Measurements from ENCODE around the gene NAGLU.
"Not testable (repeated sequence)": the region's sequence is repeated elsewhere in the genome, so short reads cannot be mapped to it uniquely, and the experiment has no call there.

NAGLU gene

DNA sequence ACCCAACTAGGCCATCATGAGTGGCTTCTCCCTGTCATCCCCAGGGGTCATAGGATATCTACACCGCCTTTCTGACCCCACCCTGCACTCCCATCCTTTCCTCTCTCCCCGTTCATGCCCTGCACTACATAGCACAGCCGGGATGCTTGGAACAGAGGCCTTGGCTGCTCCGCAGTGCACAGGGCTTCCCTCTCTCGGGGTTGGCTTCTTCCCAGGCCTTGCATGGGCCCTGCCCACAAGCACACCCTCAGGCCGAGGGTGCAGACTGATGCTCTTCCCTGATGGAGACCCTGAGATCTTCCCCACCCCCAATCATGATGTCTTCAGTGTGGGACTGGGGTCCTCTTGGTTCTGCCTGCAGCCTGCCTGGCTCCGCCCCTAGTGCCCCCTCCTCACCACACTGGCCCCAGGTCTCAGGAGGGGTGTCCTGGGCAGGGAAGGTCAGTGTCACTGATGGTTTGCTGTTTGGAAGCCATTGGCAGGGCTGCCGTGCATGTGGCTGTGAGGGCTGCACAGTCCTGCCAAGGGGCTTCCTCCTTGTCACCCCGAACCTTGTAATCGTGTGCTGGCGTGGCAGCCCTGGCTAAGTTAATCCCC, 14.3 kb upstream of the NAGLU start:
- no peak for DNase-seq

DNA sequence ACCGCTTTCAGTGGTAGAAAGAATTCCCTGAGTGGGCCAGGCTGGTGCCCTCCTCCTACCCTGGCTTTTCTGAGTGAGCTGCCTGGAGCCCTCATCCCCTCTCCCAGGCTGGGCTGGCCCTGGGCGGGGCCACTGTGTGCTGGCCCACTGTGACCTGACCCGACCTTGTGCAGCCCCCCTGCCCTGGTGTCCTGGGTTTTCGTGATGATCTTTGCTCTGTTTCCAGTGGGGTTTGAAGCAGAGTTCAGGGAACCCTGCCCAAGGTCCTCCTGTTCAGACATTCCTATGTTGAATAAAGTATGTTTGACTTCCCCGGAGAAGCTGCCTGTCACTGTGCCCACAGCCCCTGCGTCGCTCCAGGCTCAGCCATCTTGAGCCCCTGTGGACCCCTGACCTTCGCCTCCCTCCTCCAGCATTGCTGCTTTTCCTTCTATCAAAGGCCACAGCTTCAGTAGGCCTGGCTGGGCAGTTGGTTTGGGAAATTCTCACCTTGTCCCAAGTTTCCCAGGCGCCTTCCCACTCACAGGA, 13.7 kb upstream of the NAGLU start:
- DNase-seq = no peak

DNA sequence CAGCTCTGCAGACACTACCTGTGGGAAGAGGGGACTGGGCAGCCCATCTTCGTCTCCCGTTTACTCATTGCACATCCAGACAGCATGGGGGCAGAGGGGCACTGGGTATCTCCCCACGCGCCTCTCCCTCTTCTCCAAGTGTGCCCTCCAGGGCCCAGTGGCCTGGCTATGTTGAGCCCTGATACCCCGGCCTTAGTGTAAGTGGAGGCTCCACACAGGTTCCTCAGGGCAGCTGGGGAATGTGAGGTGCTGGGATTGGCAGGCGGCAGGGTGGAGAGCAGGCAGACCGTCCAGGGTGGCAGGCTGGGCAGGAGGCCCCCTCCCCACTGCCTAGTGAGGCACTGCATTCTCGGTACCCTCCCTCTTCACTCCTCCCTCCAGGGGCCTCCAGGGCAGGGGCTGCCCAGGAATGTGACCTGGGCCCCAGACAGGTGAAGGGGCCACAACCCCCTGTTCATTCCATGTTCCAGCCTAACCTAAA, 13.2 kb upstream of the NAGLU start:
- DNase-seq = no peak

DNA sequence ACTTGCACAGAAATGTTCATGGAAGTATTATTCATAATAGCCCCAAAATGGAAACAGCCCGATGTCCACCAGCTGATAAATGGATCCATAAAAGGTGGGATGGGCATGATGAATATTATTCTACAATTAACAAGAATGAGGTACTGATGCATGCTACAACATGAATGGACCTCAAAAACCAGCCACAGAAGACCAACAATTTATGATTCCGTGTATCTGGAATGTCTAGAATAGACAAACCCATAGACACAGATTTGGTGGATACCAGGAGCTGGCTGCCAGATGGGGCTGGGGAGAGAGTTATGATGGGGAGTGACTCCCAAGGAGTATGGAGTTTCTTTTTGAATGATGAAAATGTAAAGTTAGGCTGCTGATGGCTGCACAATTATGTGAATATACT, 10.8 kb upstream of the NAGLU start:
- DNase-seq = no peak

DNA sequence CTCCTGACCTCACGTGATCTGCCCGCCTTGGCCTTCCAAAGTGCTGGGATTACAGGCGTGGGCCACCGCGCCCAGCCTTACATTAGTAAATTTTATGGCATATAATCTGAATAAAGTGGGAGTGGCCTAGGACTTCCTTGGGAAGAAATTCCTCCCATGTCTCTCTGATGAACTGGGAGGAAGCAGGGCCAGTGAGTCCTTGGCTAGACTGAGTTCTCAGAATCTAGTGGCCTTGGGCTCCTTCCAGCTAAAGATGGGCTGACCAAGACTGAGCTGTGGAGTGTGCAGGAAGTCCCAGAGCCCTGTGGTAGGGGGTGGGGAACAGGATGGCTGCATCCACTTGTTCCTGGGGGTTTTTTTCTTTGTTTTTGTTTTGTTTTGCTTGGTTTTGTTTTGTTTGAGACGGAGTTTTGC, 10.0 kb upstream of the NAGLU start:
- DNase-seq = no peak

DNA sequence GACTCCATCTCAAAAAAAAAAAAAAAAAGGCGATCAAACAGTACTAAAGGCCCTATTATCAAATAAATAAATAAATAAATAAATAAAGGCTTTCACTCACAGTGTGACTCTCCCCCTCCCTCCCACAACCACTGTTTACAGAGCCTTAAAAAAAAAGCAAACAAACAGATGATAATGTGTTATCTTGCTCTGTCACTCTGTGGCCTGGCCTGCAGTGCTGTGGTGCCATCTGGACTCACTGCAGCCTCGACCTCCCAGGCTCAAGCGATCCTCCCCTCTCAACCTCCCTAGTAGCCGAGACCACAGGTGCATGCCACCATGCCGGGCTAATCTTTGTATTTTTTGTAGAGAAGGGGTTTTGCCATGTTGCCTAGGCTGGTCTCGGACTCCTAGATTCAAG, 8.1 kb upstream of the NAGLU start:
- DNase-seq = no peak

DNA sequence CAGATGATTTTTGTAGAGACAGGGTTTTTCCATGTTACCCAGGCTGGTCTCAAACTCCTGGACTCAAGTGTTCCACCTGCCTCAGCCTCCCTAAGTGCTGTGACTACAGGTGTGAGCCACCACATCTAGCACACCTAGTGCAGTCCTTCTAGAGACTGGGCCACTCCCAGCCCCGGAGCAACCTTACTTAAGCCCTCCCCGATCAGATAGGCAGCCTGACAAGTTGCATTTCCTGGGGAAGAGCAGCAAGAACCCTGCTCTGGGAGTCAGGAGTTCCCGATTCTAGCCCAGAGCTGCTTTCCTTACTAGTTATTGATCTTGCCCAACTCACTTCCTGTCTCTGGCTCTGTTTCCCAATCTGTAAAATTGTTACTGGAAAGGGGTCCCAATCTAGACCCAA, 7.0 kb upstream of the NAGLU start:
- DNase-seq = no peak

DNA sequence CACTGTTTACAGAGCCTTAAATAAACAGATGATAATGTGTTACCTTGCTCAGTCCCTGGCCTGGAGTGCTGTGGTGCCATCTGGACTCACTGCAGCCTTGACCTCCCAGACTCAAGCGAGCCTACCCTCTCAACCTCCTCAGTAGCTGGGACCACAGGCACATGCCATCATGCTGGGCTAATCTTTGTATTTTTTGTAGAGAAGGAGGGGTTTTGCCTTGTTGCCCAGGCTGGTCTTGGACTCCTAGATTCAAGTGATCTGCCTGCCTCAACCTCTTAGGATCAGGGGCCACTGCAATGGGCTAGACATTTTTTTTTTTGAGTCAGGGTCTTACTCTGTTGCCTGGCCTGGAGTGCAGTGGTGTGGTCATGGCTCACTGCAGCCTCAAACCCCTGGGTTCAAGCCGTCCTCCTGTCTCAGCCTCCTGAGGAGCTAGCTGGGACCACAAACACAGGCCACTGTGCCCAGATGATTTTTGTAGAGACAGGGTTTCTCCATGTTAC, 5.0 kb upstream of the NAGLU start:
- DNase-seq = no peak

DNA sequence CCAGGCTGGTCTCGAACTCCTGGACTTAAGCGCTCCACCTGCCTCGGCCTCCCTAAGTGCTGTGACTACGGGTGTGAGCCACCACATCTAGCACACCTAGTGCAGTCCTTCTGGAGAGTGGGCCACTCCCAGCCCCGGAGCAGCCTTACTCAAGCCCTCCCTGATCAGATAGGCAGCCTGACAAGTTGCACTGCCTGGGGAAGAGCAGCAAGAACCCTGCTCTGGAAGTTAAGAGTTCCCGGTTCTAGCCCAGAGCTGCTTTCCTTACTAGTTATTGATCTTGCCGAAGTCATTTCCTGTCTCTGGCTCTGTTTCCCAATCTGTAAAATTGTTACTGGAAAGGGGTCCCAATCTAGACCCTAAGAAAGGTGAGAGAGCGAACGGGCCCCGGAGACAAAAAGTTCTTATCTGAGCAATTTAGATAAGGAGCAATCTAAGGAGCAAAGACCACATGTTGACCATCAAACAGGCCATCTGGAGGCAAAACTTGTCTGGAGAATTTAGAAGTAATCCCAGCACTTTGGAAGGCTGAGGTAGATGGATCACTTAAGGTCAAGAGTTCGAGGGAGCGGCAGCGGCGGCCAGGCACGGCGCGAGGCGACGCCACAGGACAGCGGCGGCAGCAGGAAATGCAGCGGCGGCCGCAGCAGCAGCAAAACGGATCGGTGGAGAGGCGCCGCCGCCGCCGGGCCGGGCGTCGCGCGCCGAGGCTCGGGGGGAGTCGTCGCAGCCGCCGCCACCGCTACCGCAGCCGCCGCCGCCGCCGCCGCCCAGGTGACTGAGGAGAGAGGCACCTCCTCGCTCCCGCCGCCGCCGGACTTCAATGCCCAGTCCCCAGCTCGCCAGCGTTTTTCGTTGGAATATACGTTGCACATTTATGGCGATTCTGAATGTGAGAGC, 4.3 kb upstream of the NAGLU start:
- DNase-seq = peak; percentile 64

DNA sequence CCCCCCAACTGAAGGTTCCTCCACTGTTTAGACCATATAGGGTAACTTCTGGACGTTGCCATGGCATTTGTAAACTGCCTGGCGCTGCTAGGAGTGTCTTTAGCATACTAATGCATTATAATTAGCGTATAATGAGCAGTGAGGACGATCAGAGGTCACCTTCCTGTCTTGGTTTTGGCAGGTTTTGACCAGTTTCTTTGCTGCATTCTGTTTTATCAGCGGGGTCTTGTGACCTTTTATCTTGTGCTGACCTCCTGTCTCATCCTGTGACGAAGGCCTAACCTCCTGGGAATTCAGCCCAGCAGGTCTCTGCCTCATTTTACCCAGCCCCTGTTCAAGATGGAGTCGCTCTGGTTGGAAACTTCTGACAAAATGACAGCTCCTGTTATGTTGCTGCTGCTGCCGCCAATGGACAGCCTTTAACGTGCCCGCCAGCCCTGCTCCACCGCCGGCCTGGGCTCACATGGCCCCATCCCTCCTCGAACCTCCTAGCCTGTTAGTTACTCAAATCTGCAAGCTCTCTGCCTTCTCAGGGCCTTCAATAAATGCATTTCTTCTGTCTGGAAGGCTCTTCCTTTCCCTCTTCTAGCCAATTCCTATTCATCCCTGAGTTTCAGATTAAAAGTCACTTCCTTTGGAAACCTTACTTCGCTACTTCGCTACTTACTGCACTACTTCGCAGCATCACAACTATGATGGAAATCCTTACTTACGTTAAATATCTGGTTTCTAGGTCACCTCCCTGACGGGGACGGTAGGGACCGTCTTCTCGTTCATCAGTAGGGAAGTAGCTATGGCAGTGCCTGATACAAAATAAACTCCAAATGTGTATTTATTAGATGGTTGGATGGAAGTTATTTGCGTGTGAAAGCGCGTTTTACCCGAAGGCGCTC, 640 bp upstream of the NAGLU start:
- no peak for DNase-seq

DNA sequence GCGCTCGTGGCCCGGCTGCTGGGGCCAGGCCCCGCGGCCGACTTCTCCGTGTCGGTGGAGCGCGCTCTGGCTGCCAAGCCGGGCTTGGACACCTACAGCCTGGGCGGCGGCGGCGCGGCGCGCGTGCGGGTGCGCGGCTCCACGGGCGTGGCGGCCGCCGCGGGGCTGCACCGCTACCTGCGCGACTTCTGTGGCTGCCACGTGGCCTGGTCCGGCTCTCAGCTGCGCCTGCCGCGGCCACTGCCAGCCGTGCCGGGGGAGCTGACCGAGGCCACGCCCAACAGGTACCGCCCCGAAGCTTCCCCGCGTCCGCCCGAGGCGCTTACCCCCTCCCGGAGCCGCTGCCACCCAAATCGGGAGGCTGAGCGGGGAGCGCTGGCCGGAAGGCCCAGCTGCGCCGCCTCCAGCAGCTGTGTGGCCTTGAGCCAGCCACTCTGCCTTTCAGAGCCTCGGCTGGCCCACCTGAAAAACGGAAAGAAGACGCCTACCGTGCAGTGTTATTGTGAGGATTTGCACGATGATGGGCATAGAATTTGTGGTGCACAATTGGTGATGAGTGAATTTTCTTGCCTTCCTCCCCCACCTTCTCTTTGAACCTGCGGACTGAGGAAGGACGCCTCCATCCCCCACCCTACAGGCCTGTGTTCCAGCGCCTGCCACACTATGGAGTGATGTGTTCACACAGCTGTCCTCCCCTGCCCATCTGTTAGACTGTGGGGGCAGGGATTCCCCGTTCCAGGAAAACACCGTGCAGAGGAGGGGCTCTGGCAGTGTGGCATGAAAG, 523 bp downstream of the NAGLU start:
- DNase-seq = peak; percentile 71

DNA sequence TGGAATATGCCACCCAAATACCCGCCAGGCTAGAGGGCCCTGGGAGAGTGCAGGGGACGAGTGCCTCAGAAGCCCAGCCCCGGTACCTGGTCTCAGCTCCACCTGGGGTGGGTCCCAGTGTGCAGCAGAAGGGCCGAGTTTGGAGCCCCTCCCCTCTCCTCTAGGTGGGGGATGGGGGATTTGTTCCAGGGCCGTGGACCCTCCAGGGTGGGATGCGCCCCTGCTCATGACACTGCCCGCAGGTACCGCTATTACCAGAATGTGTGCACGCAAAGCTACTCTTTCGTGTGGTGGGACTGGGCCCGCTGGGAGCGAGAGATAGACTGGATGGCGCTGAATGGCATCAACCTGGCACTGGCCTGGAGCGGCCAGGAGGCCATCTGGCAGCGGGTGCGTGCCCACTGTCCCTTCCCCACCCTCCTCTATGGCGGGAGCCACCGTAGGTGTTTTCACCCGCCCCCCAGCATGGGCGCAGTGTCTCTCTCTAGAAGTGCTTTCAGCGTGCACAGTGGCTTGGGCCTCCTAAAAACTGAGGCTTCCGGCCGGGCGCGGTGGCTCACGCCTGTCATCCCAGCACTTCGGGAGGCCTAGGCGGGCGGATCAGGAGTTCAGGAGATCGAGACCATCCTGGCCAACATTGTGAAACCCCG, 1.2 kb downstream of the NAGLU start:
- no peak for DNase-seq

DNA sequence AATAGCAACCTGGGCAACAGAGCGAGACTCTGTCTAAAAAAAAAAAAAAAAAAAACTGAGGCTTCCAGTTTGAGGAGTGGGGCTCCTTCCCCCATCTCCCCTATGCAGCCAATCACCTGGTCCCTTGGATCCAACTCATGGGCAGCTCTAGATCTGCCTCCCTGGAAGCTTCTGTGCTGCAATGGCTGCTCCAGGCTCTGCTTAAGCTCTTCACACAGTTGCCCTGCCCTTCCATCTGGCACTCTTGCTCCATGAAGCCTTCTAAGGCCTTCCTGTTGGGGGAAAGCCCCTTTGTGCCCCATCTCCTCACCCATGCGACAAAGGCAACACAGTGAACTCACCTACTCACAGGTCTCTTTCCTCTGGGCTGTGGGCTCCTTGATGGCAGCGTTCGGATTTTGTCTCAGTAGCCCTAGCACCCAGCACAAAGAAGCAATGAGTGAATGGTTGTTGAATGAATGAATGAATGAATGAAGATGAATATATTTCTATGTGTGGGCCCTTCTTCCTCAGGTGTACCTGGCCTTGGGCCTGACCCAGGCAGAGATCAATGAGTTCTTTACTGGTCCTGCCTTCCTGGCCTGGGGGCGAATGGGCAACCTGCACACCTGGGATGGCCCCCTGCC, 1.9 kb downstream of the NAGLU start:
- DNase-seq = no peak

DNA sequence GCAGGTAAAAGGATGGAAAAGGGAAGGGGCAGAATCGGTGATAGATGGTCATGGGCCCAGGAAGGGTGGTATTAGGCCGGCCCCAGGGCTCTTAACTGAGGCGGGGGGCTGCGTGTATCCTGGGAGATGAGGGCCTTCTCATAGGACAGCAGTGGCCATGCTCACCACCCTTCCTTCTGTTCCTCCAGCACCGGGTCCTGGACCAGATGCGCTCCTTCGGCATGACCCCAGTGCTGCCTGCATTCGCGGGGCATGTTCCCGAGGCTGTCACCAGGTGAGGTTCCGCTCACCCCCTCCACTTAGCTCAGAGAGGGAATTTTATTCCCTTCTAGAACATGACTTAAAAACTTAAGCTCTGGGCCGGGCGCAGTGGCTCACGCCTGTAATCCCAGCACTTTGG, 2.4 kb downstream of the NAGLU start:
- DNase-seq = no peak

DNA sequence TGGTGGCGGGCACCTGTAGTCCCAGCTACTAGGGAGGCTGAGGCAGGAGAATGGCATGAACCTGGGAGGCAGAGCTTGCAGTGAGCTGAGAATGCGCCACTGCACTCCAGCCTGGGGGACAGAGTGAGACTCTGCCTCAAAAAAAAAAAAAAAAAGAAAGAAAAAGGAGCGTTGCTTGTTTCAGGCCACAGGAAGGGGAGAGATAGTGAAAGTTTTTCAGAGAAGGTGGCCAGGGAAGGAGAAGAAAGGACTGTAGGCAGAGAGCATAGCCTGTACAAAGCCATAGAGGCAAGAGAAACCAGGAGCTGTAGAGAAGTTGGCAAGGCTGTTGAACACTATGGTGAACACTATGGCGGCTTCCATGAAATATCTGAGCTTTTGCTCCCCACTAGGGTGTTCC, 4.5 kb downstream of the NAGLU start:
- DNase-seq = not testable (repeated sequence)

DNA sequence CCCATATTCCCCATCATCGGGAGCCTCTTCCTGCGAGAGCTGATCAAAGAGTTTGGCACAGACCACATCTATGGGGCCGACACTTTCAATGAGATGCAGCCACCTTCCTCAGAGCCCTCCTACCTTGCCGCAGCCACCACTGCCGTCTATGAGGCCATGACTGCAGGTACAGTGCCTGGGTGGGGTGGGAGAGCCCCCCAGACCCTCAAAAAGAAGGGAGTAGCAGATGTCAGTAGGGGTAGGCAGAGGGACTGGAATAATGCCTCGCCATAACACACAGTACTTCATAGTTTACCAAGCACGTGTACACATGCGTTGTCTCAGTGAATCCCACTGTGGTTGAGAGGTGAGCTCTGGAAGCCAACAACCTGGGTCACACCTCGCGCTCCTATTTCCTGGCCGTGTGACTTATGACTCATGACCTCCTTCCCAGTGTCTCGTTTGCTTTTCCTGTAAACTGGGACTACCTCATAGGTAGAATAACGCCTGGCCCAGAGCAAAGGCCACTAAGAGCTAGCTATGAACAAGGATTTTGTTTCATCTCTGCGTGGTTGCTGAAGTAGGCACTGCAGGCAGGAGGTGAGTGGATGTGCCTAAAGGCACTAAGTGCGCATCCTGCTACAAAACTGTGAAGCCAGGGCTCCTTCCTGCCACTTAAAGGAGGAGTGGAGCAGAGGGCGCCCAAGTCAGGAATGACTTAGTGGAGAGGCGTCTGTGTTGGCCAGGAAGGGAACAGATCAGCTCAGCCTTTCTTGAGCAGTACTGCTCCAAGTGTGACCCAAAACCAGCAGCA, 5.2 kb downstream of the NAGLU start:
- peak; percentile 20 for DNase-seq

DNA sequence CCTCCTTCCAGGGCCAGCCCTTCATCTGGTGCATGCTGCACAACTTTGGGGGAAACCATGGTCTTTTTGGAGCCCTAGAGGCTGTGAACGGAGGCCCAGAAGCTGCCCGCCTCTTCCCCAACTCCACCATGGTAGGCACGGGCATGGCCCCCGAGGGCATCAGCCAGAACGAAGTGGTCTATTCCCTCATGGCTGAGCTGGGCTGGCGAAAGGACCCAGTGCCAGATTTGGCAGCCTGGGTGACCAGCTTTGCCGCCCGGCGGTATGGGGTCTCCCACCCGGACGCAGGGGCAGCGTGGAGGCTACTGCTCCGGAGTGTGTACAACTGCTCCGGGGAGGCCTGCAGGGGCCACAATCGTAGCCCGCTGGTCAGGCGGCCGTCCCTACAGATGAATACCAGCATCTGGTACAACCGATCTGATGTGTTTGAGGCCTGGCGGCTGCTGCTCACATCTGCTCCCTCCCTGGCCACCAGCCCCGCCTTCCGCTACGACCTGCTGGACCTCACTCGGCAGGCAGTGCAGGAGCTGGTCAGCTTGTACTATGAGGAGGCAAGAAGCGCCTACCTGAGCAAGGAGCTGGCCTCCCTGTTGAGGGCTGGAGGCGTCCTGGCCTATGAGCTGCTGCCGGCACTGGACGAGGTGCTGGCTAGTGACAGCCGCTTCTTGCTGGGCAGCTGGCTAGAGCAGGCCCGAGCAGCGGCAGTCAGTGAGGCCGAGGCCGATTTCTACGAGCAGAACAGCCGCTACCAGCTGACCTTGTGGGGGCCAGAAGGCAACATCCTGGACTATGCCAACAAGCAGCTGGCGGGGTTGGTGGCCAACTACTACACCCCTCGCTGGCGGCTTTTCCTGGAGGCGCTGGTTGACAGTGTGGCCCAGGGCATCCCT, 7.4 kb downstream of the NAGLU start:
- no peak for DNase-seq

DNA sequence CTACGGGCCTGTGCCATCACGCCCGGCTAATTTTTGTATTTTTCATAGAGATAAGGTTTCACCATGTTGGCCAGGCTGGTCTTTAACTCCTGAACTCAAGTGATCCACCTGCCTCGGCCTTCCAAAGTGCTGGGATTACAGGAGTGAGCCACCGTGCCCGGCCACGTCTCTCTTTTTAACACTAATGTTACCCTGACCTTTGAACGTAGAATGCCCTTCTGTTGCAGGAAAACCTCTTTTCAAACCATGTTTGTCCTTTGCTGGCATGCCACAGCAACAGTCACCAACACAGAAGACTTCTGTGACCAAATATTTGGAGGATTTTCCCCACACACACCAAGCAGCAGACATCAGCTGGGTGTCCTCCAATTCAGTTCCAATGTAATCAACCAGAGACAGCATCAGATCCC, 8.8 kb downstream of the NAGLU start:
- no peak for DNase-seq

Measured in CD4-positive, alpha-beta T cell treated with Interleukin-12 subunit alpha and Interleukin-12 subunit beta, for 1 hour (primary cell).